PC-3 (cell line): ENCODE data around the gene BNIP3. TPM values are rescaled to one million over a fixed set of nuclear protein-coding genes. Genes with fewer than 3 reads are reported as not detected.
A peak's percentile ranks its signal among the peaks of the same experiment; 100 is the strongest.

Source experiments
- ATAC-seq: fragments of 200-7000 bp; cut with Tn5 transposase; 2 replicates; pipeline ENCODE4 v1.9.1; 2020; ENCODE audit warnings: mild to moderate bottlenecking, moderate library complexity
- Bru-seq: library from RNA; stranded (reverse); fragments of 400-500 nt; gene quantifications from one replicate; lab custom pipeline; 2021; lab: Mats Ljungman, UMichigan
- BruChase-seq, 2 experiments: library from RNA; stranded (reverse); fragments of 400-500 nt; gene quantifications; one replicate each; lab custom pipeline; 2021; lab: Mats Ljungman, UMichigan
- BruUV-seq: library from RNA; stranded (reverse); fragments of 400-500 nt; replicated peaks from 2 replicates; lab custom pipeline; 2021; lab: Mats Ljungman, UMichigan
- CTCF ChIA-PET: fragments of 300-600 bp; sonication (Branson Sonifier 250); formaldehyde crosslinking; loops from one replicate; lab custom pipeline; 2022; ENCODE audit warnings: antibody characterized with exemption; lab: Charles Lee
- POLR2A ChIA-PET: fragments of 300-600 bp; sonication (Branson Sonifier 250); formaldehyde crosslinking; loops from one replicate; lab custom pipeline; 2022; ENCODE audit warnings: antibody characterized with exemption; ENCODE audit not compliant: unreplicated experiment; lab: Charles Lee
- DNase-seq: peaks from one replicate; pipeline ENCODE4 v3.0.0-alpha.2; 2015
- H2AFZ ChIP-seq: fragments of 300-600 bp; sonication (generic); 2 replicates; pipeline ENCODE4 v1.6.0; 2016; ENCODE audit warnings: antibody characterized with exemption, low read length
- H3F3A ChIP-seq: fragments of 300-600 bp; sonication (generic); one replicate; pipeline ENCODE4 v1.6.0; 2017; ENCODE audit warnings: antibody characterized with exemption, low read length, control low read depth, mild to moderate bottlenecking; ENCODE audit not compliant: unreplicated experiment
- H3K27ac ChIP-seq: fragments of 300-600 bp; sonication (generic); 2 replicates; pipeline ENCODE4 v1.5.1; 2016; ENCODE audit warnings: mild to moderate bottlenecking, low read length
- H3K27me3 ChIP-seq: fragments of 300-600 bp; sonication (generic); 2 replicates; pipeline ENCODE4 v1.6.1; 2016; ENCODE audit warnings: low read length, mixed read lengths
- H3K36me3 ChIP-seq: fragments of 300-600 bp; sonication (generic); 2 replicates; pipeline ENCODE4 v1.6.1; 2016; ENCODE audit warnings: low read depth, mixed run types, low read length, mixed read lengths
- H3K4me1 ChIP-seq: fragments of 300-600 bp; sonication (generic); 2 replicates; pipeline ENCODE4 v1.5.1; 2016; ENCODE audit warnings: low read length; ENCODE audit not compliant: insufficient read depth
- H3K4me2 ChIP-seq: fragments of 300-600 bp; sonication (generic); 2 replicates; pipeline ENCODE4 v1.6.0; 2016; ENCODE audit warnings: low read length
- H3K4me3 ChIP-seq: fragments of 300-600 bp; sonication (generic); 2 replicates; pipeline ENCODE4 v1.5.1; 2016; ENCODE audit warnings: mild to moderate bottlenecking, low read length, mixed read lengths
- H3K79me2 ChIP-seq: fragments of 300-600 bp; sonication (generic); 2 replicates; pipeline ENCODE4 v1.6.1; 2017; ENCODE audit warnings: low read length, mixed read lengths
- H3K9ac ChIP-seq: fragments of 300-600 bp; sonication (generic); 2 replicates; pipeline ENCODE4 v1.6.0; 2016; ENCODE audit warnings: mild to moderate bottlenecking, low read length
- H3K9me2 ChIP-seq: fragments of 300-600 bp; sonication (generic); replicated peaks from 2 replicates; pipeline ENCODE4 v1.6.1; 2016; ENCODE audit warnings: mixed run types, low read length, mixed read lengths
- H3K9me3 ChIP-seq: fragments of 300-600 bp; sonication (generic); 2 replicates; pipeline ENCODE4 v1.6.1; 2016; ENCODE audit warnings: low read length, mixed read lengths
- H4K20me1 ChIP-seq: fragments of 300-600 bp; sonication (generic); 2 replicates; pipeline ENCODE4 v1.6.1; 2016; ENCODE audit warnings: low read length, mixed read lengths
- EZH2 ChIP-seq: fragments of 300-600 bp; sonication (generic); IDR thresholded peaks from one replicate; pipeline ENCODE4 v1.6.1; 2017; ENCODE audit warnings: antibody characterized with exemption, mild to moderate bottlenecking, low read length; ENCODE audit not compliant: unreplicated experiment
- EZH2phosphoT487 ChIP-seq: fragments of 300-600 bp; sonication (generic); IDR thresholded peaks from 2 replicates; pipeline ENCODE4 v1.6.1; 2018; ENCODE audit warnings: mild to moderate bottlenecking, antibody characterized with exemption, low read length, borderline replicate concordance
- intact Hi-C: fragments of 100-400 bp; cut with micrococcal nuclease; formaldehyde crosslinking; loops from 2 replicates; pipeline ENCODE4 v1.9.0; 2023
- long read RNA-seq: library from polyadenylated mRNA; unstranded; transcript quantifications from one replicate; pipeline ENCODE4 v2.0.0, GENCODE V29; 2021; ENCODE audit not compliant: unreplicated experiment
- total RNA-seq: library from RNA; depleted of rRNA; stranded (reverse); fragments of >200 nt; gene quantifications from 2 replicates; pipeline ENCODE4 v1.2.3, GENCODE V29; 2014; rRNA removed
- TF ChIP-seq, protein P1 (sequence below): fragments of 300-600 bp; sonication (generic); conservative IDR thresholded peaks from 2 replicates; pipeline ENCODE4 v1.5.1; 2017; ENCODE audit warnings: antibody characterized with exemption, low read depth, mild to moderate bottlenecking, low read length

Gene BNIP3, protein sequence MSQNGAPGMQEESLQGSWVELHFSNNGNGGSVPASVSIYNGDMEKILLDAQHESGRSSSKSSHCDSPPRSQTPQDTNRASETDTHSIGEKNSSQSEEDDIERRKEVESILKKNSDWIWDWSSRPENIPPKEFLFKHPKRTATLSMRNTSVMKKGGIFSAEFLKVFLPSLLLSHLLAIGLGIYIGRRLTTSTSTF
- total RNA-seq (197 and 225 TPM in 2 replicates), Bru-seq, nascent RNA (percentile 86 among the genes with signal in this experiment), BruChase-seq, experiment 1, labeled RNA remaining after a 6-hour chase (percentile 88 among the genes with signal in this experiment), BruChase-seq, experiment 2, labeled RNA remaining after a 2-hour chase (percentile 87 among the genes with signal in this experiment)
- long read RNA-seq, transcript BNIP3-201 (6 exons, 2,861 nt) = major isoform, 280 of 433 reads
- long read RNA-seq, transcript BNIP3-202 (5 exons, 3,066 nt) = minor isoform, 9 of 433 reads
- long read RNA-seq, partial matches to known transcripts = 103 of 433 reads
- long read RNA-seq, other reads (novel, unspliced or antisense) = 39 of 433 reads

DNA sequence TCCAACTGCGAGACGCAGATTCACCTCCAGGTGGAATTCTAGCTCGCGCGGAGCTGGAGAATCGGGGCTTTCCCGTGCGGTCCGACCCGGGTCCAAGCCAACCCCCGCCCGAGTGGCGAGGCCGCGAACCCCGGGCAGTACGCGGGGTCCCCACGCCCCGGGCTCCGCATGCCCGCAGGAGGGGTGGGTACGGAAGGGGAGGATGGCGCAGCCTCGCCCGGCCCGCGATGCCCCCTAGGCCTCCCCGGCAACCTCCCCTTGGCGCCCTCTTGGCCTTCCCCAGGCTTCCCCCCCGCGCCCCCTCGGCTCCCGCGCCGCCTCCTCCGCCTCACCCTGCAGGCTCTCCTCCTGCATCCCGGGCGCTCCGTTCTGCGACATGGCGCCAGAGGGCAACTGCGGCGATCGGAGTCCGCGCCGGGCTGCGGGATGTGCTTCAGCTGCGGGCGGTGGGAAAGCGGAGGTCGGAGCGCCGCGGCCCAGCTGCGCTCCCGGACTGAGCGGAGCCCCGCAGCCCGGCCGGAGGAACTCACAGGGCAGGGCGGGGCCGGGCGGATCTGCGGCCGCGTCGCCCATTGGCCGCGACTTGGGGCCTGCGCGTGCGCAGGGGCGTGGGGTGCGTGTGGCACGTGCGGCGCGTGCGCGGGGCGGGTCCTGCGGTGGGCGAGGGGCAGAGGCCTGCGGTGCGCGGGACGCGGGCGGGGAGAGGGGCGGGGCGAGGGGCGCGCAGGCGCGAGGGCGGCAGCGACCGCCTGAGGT lies at the start of gene BNIP3:
BNIP3 (minus strand) TSS at position 495 of the 756 bp plus-strand sequence; CDS start at position 378, 117 bp downstream.
- TF ChIP-seq, protein P1, sequence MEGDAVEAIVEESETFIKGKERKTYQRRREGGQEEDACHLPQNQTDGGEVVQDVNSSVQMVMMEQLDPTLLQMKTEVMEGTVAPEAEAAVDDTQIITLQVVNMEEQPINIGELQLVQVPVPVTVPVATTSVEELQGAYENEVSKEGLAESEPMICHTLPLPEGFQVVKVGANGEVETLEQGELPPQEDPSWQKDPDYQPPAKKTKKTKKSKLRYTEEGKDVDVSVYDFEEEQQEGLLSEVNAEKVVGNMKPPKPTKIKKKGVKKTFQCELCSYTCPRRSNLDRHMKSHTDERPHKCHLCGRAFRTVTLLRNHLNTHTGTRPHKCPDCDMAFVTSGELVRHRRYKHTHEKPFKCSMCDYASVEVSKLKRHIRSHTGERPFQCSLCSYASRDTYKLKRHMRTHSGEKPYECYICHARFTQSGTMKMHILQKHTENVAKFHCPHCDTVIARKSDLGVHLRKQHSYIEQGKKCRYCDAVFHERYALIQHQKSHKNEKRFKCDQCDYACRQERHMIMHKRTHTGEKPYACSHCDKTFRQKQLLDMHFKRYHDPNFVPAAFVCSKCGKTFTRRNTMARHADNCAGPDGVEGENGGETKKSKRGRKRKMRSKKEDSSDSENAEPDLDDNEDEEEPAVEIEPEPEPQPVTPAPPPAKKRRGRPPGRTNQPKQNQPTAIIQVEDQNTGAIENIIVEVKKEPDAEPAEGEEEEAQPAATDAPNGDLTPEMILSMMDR = 0 out of 2 replicates have a peak, but pooled peaks have one; percentile 13
- TF ChIP-seq EZH2 (no peak), EZH2phosphoT487 (peak; percentile 74)
- H3K79me2 ChIP-seq = peaks cover 62% of the 10 kb centered on the region
- H3K27me3 ChIP-seq = no peaks in the 10 kb centered on the region
- peak within 1 kb of the TSS; percentile 64 for H2AFZ ChIP-seq
- DNase-seq (peak; percentile 92), ATAC-seq (peak; percentile 74)
- H4K20me1 ChIP-seq = peaks cover 38% of the 10 kb centered on the region
- H3K36me3 ChIP-seq = peaks cover 7% of the 10 kb centered on the region
- ChIA-PET CTCF (no interaction called here), POLR2A (interaction anchor here (1.1 kb wide), 1 partner anchor 34 kb away, joined by 3 read pairs; no protein-coding TSS in a partner anchor)
- intact Hi-C loops = loop anchor here (2.0 to 5.0 kb wide), 4 partner anchors 35 to 94 kb away; partner anchors contain the start of gene PPP2R2D
- H3K4me2 ChIP-seq = peak within 1 kb of the TSS; percentile 85
- peak within 1 kb of the TSS; percentile 67 for H3K9ac ChIP-seq
- H3K27ac ChIP-seq = no peak within 1 kb of the TSS
- no peaks in the 10 kb centered on the region for H3F3A ChIP-seq
- no peaks in the 10 kb centered on the region for H3K9me3 ChIP-seq
- no peaks in the 10 kb centered on the region for H3K9me2 ChIP-seq
- H3K4me1 ChIP-seq = peaks cover 34% of the 10 kb centered on the region
- H3K4me3 ChIP-seq = peak within 1 kb of the TSS; percentile 92
- no TSS peak for BruUV-seq

DNA sequence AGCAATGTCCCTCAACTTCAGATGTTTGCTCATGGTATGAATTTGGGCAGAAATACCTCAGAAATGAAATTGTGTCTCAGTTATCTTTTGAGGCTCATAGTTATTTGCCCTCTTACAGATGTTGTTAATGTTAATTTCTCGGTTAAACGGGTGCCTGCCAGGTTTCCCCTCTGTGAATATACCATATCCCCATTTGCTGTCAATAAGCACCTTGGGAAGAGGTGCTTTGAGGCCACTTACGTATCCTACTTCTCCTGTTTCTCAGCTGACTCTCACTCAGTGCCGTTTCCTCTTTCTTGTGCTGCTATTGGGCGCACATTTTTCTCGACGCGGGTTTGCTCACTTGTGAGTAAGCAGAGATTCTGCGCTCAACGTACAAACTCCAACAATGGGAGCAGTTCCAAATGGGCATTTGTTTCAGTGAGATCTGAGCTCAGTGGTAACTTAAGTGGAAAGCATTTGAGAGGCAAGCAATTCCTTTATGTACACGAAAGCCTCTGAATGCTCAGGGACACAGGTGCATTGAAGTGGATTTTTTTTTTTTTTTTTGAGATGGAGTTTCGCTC lies 49.3 kb upstream of the BNIP3 start:
- no TSS peak for BruUV-seq
- Histone ChIP-seq H3K36me3 (no peaks in the 10 kb centered on the region), H4K20me1 (no peaks in the 10 kb centered on the region), H3K4me1 (no peaks in the 10 kb centered on the region), H3K4me2 (peak overlapping the region; percentile 16; the same call in 1 of the 2 replicates), H3K9me2 (no peaks in the 10 kb centered on the region), H3K4me3 (no peak overlapping the region), H3F3A (no peaks in the 10 kb centered on the region), H3K9ac (no peak overlapping the region), H2AFZ (peak overlapping the region; percentile 30; the same call in 1 of the 2 replicates), H3K27ac (no peak overlapping the region), H3K27me3 (peaks cover 27% of the 10 kb centered on the region), H3K79me2 (no peaks in the 10 kb centered on the region), H3K9me3 (no peaks in the 10 kb centered on the region)
- POLR2A ChIA-PET = no interaction called here
- intact Hi-C loops = no loop called here
- CTCF ChIA-PET = no interaction called here
- ATAC-seq = no peak
- DNase-seq = peak; percentile 40
- TF ChIP-seq, protein P1 = no peak
- no peak for TF ChIP-seq EZH2
- TF ChIP-seq EZH2phosphoT487 = no peak
